Stimulated activated CD4-positive, alpha-beta T cell treated with anti-CD3 and anti-CD28 coated beads, Interleukin-4, amount 100 ng/mL, for 4 hours (primary cell): ENCODE data around the gene DDX11.
A peak's percentile ranks its signal among the peaks of the same experiment; 100 is the strongest.
"Not testable (repeated sequence)": the region's sequence is repeated elsewhere in the genome, so short reads cannot be mapped to it uniquely, and the experiment has no call there.

Experiments used
- DNase-seq, 2 experiments: peaks; one replicate each; pipeline ENCODE4 v3.0.0-alpha.2; 2020

DDX11 gene

GRCh38 chr12:31100503-31101208 is 27.0 kb downstream of the DDX11 start:
- not testable (repeated sequence) for DNase-seq

DNA sequence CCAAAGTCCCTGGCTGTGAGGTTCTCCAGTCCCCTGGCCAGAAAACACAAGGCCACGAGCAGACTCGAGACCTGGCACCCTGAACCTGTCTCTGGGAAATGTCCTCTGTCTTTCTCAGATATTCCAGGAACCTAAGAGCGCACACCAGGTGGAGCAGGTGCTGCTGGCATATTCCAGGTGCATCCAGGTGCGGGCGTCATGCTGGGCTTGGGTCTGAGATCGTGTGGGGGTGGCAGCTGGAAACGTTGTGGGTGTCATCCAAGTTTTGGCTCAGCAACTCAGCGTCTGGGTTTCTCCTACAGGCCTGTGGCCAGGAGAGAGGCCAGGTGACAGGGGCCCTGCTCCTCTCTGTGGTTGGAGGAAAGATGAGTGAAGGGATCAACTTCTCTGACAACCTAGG is 28.5 kb downstream of the DDX11 start:
- DNase-seq: not testable (repeated sequence)

DNA sequence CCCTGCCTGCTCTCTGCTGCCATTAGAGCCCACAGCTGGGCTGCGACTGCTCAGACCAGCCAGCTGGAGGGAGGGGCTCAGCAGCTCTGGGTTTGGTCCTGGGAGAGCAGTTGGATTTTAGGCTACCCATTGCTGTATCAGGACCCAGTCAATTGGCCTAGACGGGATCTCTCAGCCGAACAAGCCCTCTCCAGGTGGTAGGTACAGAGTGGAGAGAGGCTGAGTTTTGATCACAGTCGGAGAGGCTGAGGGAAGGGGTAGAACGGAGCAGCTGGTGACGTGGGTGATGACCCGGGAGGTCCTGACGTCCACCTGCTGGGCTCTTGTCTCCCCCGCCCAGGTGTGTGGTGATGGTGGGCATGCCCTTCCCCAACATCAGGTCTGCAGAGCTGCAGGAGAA is 28.9 kb downstream of the DDX11 start:
- not testable (repeated sequence) for DNase-seq

- DNase-seq: not testable (repeated sequence)
Measured at GRCh38 chr12:31103561-31103975, 29.9 kb downstream of the DDX11 start.

DNA sequence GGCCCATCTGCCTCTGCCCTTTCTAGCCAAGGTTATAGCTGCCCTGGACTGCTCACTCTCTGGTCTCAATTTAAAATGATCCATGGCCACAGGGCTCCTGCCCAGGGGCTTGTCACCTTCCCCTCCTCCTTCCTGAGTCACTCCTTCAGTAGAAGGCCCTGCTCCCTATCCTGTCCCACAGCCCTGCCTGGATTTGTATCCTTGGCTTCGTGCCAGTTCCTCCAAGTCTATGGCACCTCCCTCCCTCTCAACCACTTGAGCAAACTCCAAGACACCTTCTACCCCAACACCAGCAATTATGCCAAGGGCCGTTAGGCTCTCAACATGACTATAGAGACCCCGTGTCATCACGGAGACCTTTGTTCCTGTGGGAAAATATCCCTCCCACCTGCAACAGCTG is 30.6 kb downstream of the DDX11 start:
- not testable (repeated sequence) for DNase-seq

DNA sequence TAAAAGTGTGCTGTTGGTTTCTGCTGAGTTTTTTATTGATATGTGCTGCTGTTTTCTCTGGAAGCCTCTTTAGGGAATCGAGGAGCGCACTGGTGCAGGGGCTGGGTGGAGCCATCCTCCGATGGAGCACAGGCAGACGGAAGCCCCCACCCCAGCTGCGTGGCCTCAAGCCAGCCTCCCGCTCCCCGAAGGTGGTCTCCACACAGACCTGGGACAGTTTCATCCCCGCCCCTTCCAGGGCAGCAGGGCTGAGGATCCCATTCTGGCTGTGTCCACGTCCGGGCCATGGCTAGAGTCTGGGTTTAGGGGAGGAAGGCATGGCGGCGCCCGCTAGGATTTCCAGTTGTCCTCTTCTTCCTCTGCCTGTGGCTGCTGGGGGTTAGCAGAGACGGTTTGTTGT is 31.1 kb downstream of the DDX11 start:
- DNase-seq: not testable (repeated sequence)

GRCh38 chr12:31105668-31106067 is 32.0 kb downstream of the DDX11 start:
- DNase-seq: no peak

- DNase-seq: no peak
Measured at GRCh38 chr12:31106101-31106803, 32.6 kb downstream of the DDX11 start.

DNA sequence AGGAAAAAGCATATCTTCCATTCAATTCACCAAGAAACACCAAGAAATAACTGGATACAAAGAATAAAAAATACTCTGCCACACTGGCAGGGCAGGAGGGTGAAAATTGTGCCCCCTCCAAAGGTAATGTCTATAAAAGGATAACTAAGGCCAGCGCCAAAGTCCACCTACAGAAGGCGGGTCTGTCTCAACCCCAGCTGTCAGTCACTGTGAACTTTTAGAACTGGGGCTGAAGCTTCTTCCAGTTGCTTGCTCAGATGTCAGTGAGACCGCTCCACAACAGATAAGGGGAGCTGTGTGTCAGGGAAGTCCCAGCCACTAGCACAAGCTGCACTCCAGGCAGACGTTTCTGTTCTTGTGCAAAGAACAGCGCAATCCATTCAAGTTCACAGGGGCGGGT is 36.1 kb downstream of the DDX11 start:
- DNase-seq: not testable (repeated sequence)

DNA sequence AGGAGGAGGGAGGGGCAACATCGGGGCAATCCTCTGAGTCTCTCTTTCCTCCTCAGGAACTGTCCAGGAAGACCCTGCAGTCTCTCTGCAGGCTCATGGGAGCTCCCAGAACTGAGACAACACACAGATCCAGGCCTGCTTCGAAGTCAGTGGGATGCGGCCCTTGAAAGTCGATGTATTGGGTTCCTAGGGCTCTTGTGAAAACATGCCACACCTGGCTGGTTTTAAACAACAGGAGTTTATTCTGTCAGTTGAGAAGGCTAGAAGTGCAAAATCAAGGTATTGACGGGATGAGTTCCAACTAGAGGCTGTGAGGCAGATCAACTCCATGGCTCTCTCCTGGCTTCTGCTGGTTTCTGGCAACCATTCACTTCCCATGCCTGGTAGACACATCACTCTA is 36.6 kb downstream of the DDX11 start:
- DNase-seq: not testable (repeated sequence)

DNA sequence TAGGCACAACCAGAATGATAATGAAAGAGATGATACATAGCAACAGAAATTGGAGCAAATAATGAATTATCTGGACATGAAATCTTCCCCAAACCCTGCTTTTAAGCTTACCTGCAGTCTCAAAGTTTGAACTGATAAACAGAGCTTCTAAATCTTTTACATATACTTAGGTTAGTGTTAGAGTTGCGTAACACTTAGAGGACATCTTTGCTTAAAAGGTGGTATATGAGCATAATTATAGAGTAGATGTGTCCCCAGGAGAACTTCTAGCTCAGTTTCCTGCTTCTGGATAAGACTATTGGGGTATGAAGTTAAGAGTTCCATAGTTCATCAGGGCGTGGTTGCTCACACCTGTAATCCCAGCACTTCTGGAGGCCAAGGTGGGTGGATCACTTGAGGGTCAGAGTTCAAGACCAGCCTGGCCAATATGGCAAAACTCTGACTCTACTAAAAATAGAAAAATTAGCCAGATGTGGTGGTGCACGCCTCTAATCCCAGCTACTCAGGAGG is 41.5 kb downstream of the DDX11 start:
- DNase-seq: not testable (repeated sequence)

DNA sequence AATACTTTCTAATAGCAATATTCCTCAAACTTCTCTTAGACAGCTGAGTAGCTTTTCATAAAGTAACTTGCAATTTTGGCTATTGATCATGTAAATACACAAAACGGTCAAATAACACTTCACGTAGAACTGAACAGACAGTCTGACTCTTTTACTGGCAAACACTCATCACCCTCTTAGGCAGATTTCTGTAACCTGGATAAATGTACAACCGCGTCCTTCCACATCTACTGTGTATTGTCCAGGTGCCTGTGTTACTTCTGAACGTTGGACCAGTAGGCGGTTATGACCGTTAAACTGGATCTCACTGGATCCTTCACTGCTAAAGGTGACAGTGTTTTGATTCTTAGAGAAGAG is 43.2 kb downstream of the DDX11 start:
- DNase-seq: not testable (repeated sequence)

GRCh38 chr12:31117203-31118011 is 43.7 kb downstream of the DDX11 start:
- DNase-seq: peak; percentile 60 to 62

DNA sequence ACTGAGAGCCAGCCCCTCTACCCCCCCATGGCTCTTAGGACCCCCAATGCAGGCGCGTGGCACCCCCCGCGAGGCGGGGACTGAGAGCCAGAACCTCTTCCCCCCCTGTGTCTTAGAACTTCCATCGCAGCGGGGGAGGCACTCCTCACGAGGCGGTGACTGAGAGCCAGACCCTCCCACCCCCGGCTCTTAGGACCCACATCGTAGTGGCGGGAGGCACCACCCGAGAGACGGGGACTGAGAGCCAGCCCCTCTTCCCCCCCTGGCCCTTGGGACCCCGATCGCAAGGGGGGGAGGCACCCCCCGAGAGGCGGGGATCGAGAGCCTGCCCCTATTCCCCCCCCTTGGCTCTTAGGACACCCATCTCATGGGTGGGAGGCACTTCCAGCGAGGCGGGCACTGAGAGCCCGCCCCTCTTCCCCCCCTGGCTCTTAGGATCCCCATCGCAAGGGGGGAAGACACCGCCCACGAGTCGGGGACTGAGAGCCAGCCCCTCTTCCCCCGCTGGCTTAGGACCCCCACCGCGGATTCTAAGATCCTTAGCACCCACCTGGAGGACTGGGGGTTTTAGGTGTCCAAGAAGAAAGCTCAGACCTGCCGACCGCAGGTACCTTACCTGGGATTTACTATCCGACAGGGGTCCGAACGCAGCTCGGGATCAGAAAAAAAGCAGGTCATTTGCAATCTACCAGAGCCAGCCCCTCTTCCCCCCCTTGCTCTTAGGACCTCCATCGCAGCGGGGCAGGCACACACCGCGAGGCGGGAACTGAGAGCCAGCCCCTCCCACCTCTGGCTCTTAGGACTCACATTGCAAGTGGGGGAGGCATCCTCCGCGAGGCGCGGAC is 44.9 kb downstream of the DDX11 start:
- DNase-seq: peak in 1 of 2 experiments; percentile 41

- DNase-seq: no peak
Measured at GRCh38 chr12:31119192-31119802, 45.6 kb downstream of the DDX11 start.

DNA sequence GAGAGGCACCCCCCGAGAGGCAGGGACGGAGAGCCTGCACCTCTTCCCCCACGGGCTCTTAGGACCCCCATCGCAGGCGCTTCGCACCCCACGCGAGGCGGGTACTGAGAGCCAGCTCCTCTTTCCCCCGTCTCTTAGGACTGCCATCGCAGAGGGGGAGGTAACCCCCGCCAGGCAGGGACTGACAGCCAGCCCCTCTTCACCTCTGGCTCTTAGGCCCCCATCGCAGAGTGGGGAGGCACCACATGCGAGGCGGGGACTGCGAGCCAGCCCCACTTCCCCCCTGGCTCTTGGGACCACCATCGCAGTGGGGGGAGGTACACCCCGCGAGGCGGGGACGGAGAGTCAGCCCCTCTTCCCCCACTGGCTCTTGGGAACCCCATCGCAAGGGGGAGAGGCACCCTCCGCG is 46.1 kb downstream of the DDX11 start:
- DNase-seq: no peak

DNA sequence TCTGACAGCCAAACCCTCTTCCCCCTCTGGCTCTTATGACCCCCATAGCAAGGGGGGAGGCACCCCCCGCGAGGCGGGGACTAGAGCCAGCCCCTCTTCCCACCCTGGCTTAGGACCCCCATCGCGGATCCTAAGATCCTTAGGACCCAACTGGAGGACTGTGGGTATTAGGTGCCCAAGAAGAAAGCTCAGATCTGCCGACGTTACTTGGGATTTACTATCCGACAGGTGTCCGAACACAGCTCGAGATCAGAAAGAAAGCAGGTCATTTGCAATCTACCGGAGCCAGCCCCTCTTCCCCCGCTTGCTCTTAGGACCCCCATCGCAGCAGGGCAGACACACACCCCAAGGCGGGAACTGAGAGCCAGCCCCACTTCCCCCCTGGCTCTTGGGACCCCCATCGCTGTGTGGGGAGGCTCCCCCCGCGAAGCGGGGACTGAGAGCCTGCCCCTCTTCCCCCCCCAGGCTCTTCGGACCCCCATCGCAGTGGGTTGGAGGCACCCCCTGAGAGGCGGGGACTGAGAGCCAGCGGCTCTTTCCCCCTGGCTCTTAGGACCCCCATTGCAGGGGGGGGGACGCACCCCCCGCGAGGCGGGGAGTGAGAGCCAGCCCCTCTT is 46.8 kb downstream of the DDX11 start:
- no peak for DNase-seq

GRCh38 chr12:31121022-31121728 is 47.5 kb downstream of the DDX11 start:
- not testable (repeated sequence) for DNase-seq

GRCh38 chr12:31122481-31122880 is 48.8 kb downstream of the DDX11 start:
- no peak for DNase-seq

DNA sequence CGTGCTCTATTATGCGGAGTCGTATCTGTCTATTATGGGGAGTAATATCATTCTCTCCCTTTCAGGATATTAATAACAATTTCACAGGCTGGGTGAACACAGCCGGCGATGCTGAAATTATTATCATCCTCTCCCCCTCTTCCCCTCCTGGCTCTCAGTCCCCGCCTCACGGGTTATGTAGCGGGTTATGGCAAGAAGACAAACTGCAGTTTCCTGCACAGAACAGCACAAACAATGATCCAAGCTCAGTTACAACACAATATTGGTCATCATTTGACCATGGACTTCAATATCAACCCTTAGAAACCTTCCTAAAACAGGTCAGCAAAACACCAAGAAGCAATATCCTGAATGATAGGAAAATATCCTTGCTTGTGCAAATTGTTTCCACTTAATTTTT is 50.5 kb downstream of the DDX11 start:
- DNase-seq: not testable (repeated sequence)

DNA sequence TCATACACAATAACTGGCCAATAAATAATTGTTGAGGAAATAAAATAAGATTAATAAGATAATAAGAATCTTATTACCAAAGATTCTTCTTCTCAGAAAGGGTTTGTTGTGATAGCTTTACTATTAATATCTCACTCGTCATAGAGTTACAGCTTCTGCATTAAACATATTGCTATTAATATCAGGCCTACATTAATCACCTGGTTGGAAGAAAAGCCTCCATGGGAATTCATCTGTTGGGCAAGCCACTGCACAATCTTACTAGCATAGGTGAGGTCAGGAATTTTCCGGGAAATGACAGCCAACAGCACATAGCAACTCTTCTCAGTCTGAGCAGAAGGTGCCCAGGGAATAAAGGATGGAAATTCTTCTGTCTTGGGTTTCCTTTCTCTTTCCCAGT is 51.5 kb downstream of the DDX11 start:
- DNase-seq: not testable (repeated sequence)
